K562 (cell line): ENCODE measurements around the gene EPB41L4B. TPM values are rescaled to one million over a fixed set of nuclear protein-coding genes. Genes with fewer than 3 reads are reported as not detected.

ENCODE experiments used
- ARID3A ChIP-seq: IDR thresholded peaks from 2 replicates; pipeline ENCODE4 v1.6.1; 2012; ENCODE audit warnings: low read depth, low read length, improper control_type of control experiment, borderline replicate concordance
- ATF3 ChIP-seq, 2 experiments: fragments of 450-650 bp in 1 of 2; sonication (generic) in 1 of 2; formaldehyde crosslinking in 1 of 2; IDR thresholded peaks in 1 of 2; conservative IDR thresholded peaks in 1 of 2; 2 replicates each; pipeline versions ENCODE4 v1.6.1 to v1.8.1; 2016 to 2023; ENCODE audit warnings: mild to moderate bottlenecking in 2 of 2, moderate library complexity in 2 of 2, inconsistent platforms in 1 of 2, missing genetic modification reagents in 1 of 2
- ATF7 ChIP-seq: fragments of 450-650 bp; IDR thresholded peaks from 2 replicates; pipeline ENCODE4 v1.7.1; 2014; ENCODE audit warnings: mild to moderate bottlenecking, moderate library complexity
- E2F8 ChIP-seq: fragments of 450-650 bp; IDR thresholded peaks from 2 replicates; pipeline ENCODE4 v1.7.1; 2018; ENCODE audit warnings: mild to moderate bottlenecking, low read depth; ENCODE audit not compliant: partially characterized antibody
- ELK1 ChIP-seq: sonication (generic); formaldehyde crosslinking; IDR thresholded peaks from 2 replicates; pipeline ENCODE4 v1.8.1; 2022; ENCODE audit warnings: missing genetic modification reagents
- MAFK ChIP-seq: IDR thresholded peaks from 2 replicates; pipeline ENCODE4 v1.6.1; 2011; ENCODE audit warnings: low read length, improper control_type of control experiment
- MCM5 ChIP-seq: fragments of 450-650 bp; IDR thresholded peaks from 2 replicates; pipeline ENCODE4 v1.6.1; 2016; ENCODE audit warnings: low read depth
- NFRKB ChIP-seq: fragments of 450-650 bp; IDR thresholded peaks from 2 replicates; pipeline ENCODE4 v1.6.1; 2016; ENCODE audit warnings: low read depth
- NR0B1 ChIP-seq: fragments of 450-650 bp; IDR thresholded peaks from one replicate; pipeline ENCODE4 v1.6.1; 2018; ENCODE audit warnings: mild to moderate bottlenecking, moderate library complexity; ENCODE audit not compliant: partially characterized antibody
- NR4A1 ChIP-seq, 2 experiments: fragments of 250-450 bp in 1 of 2; fragments of 450-650 bp in 1 of 2; sonication (Bioruptor Pico) in 1 of 2; IDR thresholded peaks; 2 replicates each; pipeline versions ENCODE4 v1.4.0 to v1.6.1; 2016 to 2020; ENCODE audit warnings: mild to moderate bottlenecking in 2 of 2, missing compliant biosample characterization in 1 of 2, missing genetic modification characterization in 1 of 2, moderate library complexity in 1 of 2
- PHF20 ChIP-seq: fragments of 450-650 bp; IDR thresholded peaks from 2 replicates; pipeline ENCODE4 v1.6.1; 2018; ENCODE audit not compliant: partially characterized antibody
- RNF2 ChIP-seq: sonication (generic); IDR thresholded peaks from 2 replicates; pipeline ENCODE4 v1.6.1; 2016
- SMARCA4 ChIP-seq: fragments of 450-650 bp; IDR thresholded peaks from 2 replicates; pipeline ENCODE4 v1.6.1; 2016
- SMARCE1 ChIP-seq: fragments of 450-650 bp; IDR thresholded peaks from 2 replicates; pipeline ENCODE4 v1.7.1; 2016; ENCODE audit warnings: mild to moderate bottlenecking
- ZBTB8A ChIP-seq: fragments of 450-650 bp; IDR thresholded peaks from 2 replicates; pipeline ENCODE4 v1.6.1; 2018; ENCODE audit warnings: mild to moderate bottlenecking, moderate library complexity; ENCODE audit not compliant: partially characterized antibody
- ZNF395 ChIP-seq: fragments of 200-800 bp; sonication (Bioruptor generic); IDR thresholded peaks from 2 replicates; pipeline ENCODE4 v1.6.1; 2017; ENCODE audit warnings: missing genetic modification characterization, missing compliant biosample characterization
- polyA plus RNA-seq, 8 experiments: library from polyadenylated mRNA; depleted of rRNA in 4 of 8; stranded (reverse) in 5 of 8; unstranded in 3 of 8; fragments of >200 nt; fragmentation: Nextera tagmentation in 2 of 8; fragmentation: Illumina TruSeq in 1 of 8; extraction: Ambion mirVana in 2 of 8; extraction: Trizol in 1 of 8; gene quantifications; 2 replicates each; pipeline versions ENCODE4 v1.2.1 to v1.2.3, GENCODE V29; 2011 to 2014; ENCODE audit warnings: inconsistent platforms in 1 of 8, missing spikeins in 1 of 8
- total RNA-seq, 7 experiments: library from RNA; depleted of rRNA in 6 of 7; stranded (reverse); fragments of >200 nt in 6 of 7; fragmentation: Illumina TruSeq in 2 of 7; extraction: Trizol in 2 of 7; gene quantifications; 2 replicates each; pipeline versions ENCODE4 v1.2.1 to v1.2.3, GENCODE V29; 2011 to 2021; ENCODE audit warnings: low replicate concordance in 1 of 7

EPB41L4B gene
- total and polyA plus RNA-seq, 9 of the 15 experiments (the other 6 are each of a cell fraction or from before 2014, with no cell fraction given): 0.09 to 0.38 (median 0.21) TPM

GRCh38 chr9:109122726-109123621 lies 197.9 kb downstream of the EPB41L4B start (continued):
- peak; percentile 36 for TF ChIP-seq E2F8
- peak; percentile 94 for TF ChIP-seq SMARCA4
- TF ChIP-seq MCM5: no peak
- no peak for TF ChIP-seq ZBTB8A
- TF ChIP-seq RNF2: peak; percentile 66
- peak; percentile 64; the same call in 1 of the 2 replicates for TF ChIP-seq ARID3A
- TF ChIP-seq NR4A1 (CRISPR knock-in tag; IDR thresholded peaks at IDR 0.05): no peak
- 0 out of 2 replicates have a peak, but pooled peaks have one; percentile 45 for TF ChIP-seq NR4A1 (tag; IDR thresholded peaks at IDR 0.05)
- TF ChIP-seq NFRKB: peak; percentile 62; the same call in 1 of the 2 replicates
- no peak for TF ChIP-seq PHF20
- peak; percentile 74; the same call in 1 of the 2 replicates for TF ChIP-seq ATF7
- peak; percentile 96 for TF ChIP-seq MAFK
- no peak for TF ChIP-seq ELK1 (CRISPR knock-in tag)
- peak; percentile 84 for TF ChIP-seq SMARCE1
- no peak for TF ChIP-seq ZNF395
- peak; percentile 81; the same call in 1 of the 2 replicates for TF ChIP-seq ATF3 (IDR thresholded peaks at IDR 0.05)
- no peak for TF ChIP-seq ATF3 (CRISPR knock-in tag; conservative IDR thresholded peaks at IDR 0.05)
- TF ChIP-seq NR0B1: no peak
